NK-92 treated with Interleukin-12 subunit alpha and Interleukin-12 subunit beta, amount 100 ng/mL, for 24 hours (cell line): ENCODE results near the gene TRPT1.

ENCODE experiments used
- DNase-seq: peaks from one replicate; lab custom pipeline; 2025; lab: John Stamatoyannopoulos, UW

TRPT1 gene

DNA sequence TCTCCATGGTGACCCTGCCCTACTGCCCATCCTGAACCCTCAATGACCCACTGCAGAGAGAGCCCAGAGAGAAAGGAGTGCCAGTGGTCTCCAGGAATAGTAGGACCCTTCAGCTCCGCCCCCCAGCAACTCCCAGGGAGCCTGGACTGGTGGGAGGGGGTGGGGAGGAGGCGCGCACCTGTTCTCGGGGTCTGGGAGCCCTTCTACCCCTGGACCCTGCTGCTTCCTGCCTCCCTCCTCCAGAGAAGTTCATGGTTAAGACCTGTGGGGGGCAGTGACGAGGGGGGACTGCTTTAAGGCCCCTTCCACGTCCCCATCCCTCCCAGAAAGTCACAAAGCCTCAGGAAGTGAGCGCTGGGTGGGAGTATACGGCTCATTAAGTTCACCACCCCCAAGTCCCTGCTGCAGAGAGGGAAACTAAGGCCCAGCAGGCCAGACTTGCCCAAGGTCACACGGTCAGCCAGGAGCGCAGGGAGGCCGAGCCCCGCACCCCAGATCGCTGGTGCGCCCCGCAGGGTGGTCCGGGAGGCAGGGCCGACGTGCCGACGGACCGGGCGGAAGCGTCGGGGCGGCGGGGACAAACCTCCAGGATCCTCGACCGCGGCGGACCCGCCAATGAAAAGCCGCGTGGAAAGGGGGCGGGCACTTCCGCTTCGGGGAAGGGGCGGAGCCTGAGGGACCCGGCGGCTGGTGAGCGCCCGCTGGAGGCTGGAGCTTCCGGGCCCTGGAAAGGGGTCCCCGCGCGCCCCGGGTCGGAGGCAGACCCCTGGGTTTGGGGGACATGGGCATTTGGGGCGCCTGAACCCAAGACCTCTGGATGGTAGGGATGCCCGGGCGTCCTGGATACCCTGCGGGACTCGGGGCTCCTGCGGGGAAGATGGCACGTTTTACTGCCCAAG is at the start of gene TRPT1, which contains the start of gene NUDT22:
TRPT1 (minus strand) TSS at position 579 of the 899 bp plus-strand sequence; CDS start at position 253, 326 bp downstream.
NUDT22 (plus strand) TSS at position 667 of the 899 bp plus-strand sequence. CDS start 379 bp downstream, outside the sequence.
- peak; percentile 87 for DNase-seq

DNA sequence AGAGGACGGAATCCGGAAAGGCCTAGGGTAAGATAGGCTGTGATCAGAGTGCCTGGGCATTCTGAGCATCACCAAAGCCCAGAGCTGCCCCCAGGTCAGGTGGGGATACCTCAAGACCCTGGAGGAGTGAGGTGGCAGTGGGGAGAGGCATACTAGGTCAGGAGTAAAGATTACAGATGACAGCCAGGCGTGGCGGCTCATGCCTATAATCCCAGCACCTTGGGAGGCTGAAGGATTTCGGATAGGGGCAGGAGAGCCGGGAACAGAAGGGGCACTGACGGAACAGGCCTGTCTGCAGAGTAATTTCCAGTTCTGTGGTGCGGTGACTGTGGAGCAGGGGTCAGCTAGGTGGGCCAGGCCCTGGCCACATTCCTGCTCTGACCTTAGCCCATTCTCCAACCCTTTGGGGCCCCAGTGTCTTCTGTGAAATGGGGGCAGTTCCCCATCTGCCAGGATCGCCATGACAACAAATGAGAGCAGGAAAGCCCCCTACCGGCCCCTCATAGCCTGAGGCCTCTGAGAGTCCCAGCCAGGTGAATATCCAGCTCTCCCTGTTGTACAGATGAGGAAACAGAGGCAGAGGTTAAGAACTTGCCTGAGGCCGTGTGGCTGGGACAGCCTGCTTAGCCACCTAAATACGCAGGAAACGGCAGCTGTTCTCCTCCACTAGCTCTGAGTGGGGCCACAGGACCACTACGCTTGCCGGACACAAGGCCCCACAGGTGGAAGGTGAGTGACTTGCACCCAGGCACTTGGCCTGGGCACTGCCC is 49.2 kb upstream of the TRPT1 start:
- DNase-seq = no peak

DNA sequence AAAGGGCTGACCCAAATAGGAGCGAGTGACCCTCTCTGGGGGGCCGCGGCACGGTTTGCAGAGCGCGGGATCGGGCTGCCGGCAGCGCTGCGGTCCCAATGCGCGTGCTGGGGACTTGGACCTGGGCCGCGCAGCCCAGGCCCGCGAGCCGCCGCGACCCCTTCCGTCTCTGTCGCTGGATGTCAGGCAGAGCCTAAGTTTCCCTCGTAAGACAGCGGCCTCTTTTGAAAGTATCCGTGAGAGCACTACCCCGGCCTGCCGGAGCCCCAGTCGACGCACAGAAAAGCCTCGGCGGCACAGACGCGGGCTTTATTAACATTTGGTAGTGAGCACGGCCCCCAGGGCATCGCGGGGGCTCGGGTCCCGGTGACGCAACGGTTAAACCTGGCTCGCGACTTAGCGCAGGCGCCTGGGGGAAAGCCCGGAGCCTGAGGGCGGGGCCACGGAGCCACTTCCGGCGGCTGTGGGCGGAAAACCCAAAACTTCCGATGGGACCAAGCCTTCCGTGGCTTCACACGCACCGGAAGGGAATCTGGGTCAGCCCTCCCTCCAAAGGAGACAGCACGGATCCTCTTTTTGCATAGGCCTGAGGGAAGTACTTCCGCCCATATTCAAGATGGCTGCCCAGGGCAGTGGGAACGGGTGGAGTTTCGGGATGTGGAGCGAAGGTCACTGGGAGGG is 43.7 kb upstream of the TRPT1 start:
- DNase-seq = peak; percentile 95

DNA sequence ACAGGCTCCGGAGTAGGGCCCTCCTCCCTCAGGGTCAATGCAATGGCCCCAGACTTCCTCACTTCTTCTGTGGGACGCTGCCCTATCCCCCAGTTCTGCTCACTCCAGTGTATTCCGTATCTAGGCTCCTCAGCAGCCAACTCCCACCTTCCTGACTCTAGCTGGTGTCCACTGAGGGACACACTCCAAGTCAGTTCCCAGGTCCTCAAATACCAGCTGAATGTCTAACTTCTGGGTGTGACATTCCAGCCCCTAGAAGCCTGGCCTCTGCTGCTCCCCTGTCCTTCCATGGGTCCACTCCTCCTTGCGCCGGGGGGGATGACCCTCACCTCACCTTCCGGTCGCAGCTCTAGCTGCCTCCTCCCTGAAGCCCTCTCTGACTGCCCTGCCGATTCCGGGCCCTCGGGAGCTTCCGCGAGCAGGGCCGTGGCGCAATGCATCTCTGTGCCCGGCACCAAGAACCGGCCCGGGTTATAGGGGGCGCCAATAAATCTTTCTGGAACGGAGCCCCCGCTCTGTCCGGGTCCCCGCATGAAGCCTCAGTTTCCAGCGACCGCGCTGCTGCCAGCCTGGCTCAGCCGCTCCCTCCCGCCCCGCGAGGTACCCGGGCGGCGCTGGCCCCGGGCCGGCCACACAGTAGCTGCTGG is 43.0 kb upstream of the TRPT1 start:
- peak; percentile 47 for DNase-seq

DNA sequence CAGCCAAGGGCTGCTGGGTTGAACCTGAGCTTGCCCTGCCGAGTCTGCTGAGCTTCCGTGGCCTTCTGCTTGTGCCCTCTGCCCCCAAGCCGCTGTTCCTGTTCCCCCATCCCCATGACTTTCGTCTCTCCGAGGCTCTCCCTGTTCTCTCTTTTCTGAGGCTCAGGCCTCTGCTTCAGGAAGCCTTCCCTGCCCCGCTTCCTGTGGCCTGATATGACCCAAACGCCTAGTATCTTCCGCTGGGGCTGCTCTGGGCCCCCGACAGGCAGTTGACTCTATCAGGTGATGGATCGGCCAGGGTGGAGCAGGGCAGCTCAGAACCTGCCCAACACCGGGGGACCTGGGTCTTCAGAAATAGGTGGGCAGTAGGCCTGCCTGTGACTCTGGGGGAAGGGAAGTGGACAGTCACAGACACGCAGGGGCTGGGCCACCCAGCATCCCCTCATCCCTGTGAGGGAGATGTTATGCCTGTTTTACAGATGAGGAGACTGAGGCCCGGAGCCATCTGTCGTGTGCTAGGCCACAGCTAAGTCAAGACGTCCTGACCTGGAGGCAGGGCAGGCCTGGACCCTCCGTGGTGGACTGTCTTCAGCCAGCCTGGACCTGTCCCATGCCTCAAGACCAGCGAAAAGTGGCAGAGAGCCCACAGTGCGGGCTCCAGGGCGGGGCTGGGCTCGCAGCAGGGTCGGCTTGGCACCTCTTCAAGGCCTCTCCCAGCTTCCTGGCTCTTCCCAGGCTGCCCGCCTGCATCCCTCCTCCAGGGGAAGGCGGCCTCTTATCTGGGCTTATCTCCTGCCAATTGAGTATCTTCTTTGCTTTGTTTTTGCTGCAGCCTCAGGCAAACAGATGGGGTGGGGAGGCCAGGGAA is 42.3 kb upstream of the TRPT1 start:
- no peak for DNase-seq

DNA sequence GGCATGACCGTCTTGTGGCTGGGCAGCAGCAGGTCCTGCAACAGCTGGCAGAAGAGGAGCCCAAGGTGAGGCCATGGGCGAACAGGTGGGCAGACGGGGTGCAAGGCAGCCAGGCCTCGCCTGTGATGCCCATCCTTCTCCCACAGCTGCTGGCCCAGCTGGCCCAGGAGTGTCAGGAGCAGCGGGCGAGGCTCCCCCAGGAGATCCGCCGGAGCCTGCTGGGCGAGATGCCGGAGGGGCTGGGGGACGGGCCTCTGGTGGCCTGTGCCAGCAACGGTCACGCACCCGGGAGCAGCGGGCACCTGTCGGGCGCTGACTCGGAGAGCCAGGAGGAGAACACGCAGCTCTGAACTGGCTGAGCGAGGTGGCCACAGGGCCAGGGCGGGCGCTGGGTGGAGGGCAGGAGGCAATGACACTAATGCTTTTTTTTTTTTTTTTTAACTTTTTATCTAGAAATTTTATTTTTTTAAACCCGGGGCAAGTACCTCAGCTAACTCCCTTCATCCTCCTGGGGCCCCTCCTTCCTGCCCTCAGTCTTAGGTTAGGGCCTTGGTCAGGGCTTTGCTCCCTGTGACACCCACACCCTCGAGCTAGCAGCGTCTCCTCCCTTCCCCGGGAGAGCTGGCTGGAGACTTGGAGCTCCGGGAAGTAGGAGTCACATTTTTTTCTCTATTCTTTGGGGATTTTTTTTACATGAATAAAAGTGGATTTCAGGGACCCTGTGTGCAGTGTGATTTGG is 41.4 kb upstream of the TRPT1 start:
- no peak for DNase-seq

- DNase-seq = no peak
Measured at GRCh38 chr11:64266339-64266738, 40.4 kb upstream of the TRPT1 start.

DNA sequence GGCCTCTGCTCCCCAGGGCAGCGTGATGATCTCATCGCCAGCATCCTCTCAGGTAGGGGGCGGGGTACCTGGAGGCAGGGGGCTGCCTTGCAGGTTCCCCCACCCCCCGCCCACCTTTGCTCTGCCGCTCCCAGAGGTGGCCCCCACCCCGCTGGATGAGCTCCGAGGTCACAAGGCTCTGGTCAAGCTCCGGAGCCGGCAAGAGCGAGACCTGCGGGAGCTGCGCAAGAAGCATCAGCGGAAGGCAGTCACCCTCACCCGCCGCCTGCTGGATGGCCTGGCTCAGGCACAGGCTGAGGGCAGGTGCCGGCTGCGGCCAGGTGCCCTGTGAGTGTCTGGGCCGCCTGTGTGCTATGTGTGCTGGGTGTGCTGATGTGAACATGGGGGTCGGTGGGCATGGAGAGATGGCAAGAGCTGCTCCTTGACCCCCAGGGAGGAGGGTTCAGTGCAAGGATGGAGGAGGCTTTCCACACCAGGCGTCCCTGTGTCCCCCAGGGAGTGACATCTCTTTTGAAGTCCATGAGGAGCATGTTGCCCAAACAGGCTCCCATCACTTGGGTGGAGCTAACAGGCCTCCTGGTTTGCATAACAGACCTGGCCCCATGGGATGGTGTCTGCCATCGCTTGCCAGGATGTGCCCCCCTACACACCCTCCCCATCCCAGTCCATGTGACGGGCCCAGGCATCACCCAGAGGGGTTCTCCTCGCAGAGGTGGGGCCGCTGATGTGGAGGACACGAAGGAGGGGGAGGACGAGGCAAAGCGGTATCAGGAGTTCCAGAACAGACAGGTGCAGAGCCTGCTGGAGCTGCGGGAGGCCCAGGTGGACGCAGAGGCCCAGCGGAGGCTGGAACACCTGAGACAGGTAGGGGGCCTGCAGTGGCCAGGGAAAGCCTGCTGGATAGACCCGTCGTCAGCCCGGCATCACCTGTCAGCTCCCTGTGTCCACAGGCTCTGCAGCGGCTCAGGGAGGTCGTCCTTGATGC is 39.5 kb upstream of the TRPT1 start:
- DNase-seq = no peak

- no peak for DNase-seq
Measured at GRCh38 chr11:64264371-64264852, 38.4 kb upstream of the TRPT1 start.

DNA sequence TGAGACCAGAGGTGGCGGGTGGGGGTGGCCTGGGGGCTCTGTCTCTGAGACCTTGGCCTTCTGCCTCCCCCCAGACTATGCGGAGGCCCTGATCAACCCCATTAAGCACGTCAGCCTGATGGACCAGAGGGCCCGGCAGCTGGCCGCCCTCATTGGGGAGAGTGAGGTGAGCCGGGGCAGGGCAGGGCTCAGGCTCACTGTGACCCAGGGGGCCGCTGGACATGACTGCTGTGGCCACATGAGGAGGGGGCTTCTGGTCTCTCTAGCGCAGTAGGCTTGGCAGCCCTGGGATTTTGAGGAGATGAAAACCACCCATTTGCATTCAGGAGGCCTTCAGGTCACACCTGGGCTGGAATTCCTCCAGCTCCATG is 37.9 kb upstream of the TRPT1 start:
- DNase-seq = no peak

DNA sequence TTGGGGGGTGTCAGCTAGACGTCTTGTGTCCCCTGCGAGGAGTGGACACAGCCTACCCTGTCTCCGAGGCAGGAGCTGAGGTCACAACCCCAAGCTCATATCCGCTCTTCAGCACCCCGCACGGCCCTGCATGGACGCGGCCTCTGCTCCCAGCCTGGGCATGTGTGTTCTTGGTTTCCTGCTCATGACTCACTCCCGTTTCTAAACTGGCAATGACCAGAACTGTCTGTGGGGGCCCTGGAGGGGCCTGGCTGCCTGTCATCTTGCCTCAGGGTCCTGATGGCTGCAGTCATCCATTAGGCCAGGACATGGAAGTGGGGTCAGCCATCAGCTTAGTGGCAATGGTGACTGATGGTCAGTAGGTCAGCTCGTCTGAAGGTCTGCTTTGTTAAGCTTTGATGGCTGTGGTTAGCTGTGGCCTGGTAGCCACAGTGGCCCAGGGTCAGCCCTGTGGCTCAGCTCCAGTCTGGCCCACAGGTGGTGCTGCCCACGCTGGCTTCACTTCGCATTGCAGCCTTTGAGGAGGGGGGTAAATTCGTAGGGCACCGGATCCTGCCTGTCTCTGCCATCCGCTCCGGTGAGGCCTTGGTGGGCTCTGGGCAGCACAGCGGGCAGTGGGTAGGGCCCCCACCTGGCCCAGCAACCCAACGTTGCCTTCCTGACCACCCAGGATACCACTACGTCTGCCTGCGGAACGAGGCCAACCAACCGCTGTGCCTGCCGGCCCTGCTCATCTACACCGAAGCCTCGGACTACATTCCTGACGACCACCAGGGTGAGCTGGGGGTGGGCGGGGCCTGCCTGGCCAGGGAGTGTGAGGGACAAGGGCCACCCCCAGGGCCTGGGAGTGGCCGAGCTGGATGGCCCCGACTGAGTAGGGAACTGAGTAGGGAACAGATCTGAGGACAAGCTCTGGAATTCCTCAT is 37.3 kb upstream of the TRPT1 start:
- DNase-seq = no peak

DNA sequence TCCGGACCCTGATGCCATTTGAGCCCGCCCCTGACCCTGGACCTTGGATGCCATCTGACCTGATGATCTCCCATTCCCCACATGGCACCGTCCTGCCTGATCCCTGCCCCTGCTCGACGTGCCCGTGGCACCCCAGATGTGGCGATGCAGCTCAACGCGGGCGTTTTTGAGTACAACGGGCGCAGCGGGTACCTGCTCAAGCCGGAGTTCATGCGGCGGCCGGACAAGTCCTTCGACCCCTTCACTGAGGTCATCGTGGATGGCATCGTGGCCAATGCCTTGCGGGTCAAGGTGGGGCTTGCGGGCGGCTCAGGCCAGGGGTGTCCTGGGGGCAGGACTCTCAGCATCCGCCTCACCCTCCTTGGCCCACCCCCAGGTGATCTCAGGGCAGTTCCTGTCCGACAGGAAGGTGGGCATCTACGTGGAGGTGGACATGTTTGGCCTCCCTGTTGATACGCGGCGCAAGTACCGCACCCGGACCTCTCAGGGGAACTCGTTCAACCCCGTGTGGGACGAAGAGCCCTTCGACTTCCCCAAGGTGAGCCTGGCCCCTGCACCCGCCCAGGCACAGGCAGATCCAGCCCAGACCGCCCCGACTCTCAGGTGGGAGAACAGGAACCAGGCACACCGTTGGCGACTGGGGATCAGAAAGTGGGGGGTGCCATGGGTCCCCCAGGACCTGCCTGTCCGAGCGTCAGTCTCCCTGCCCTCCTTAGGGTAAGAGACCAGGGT is 36.5 kb upstream of the TRPT1 start:
- DNase-seq = no peak

DNA sequence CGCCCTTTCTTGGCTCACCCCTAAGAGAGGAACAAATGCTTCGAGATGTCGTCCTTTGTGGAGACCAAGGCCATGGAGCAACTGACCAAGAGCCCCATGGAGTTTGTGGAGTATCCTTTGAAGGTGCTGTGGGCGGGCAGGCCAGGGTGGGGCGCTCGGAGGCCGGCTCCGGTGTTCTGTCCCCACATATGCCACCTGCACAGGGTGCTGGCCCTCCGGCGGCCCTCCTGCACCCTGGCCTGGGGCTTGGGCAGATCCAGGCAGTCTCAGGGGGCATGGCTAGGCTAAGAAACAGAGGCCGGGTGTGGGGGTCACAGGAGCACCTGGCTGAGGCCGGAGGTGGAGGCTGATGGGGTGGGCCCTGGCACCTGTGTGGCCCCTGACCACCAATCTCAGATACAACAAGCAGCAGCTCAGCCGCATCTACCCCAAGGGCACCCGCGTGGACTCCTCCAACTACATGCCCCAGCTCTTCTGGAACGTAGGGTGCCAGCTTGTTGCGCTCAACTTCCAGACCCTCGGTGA is 35.6 kb upstream of the TRPT1 start:
- no peak for DNase-seq

DNA sequence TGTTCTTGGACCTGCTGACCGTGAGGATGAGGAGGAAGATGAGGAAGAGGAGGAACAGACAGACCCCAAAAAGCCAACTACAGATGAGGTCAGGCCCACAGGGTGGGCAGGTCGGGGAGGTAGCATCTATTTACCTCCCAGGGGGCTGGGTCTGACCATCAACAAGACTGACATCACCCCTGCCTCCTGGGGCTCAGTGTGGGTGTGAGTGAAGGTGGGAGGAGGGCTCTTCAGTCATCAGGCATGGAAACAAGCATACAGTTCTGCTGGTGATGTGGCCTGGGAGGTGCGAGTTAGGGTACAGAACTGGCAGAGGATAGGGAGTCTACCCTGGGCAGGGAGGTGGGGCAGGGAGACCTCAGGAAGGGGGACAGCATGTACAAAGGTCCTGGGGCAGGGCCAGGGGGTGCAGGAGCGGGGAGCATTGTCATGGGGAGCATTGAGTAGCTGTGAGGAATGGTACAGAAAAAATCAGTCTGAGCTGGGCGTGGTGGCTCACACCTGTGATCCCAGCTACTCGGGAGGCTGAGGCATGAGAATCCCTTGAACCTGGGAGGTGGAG is 34.2 kb upstream of the TRPT1 start:
- no peak for DNase-seq

GRCh38 chr11:64259533-64260067 is 33.6 kb upstream of the TRPT1 start:
- peak; percentile 53 for DNase-seq

GRCh38 chr11:64258946-64259532 is 33.1 kb upstream of the TRPT1 start:
- DNase-seq = no peak
